HepG2 (cell line): ENCODE measurements around the gene MRPL43. TPM values are rescaled to one million over a fixed set of nuclear protein-coding genes. Genes with fewer than 3 reads are reported as not detected.

Experiments
- BRD4 ChIP-seq: sonication (generic); formaldehyde crosslinking; IDR thresholded peaks from 2 replicates; pipeline ENCODE4 v1.4.0; 2020; ENCODE audit warnings: missing genetic modification reagents
- EED ChIP-seq: sonication (generic); formaldehyde crosslinking; IDR thresholded peaks from 2 replicates; pipeline ENCODE4 v1.5.0; 2020; ENCODE audit warnings: mild to moderate bottlenecking, missing genetic modification reagents
- HNF1A ChIP-seq, 2 experiments: sonication (generic) in 1 of 2; formaldehyde crosslinking in 1 of 2; IDR thresholded peaks; 2 replicates each; pipeline versions ENCODE4 v1.4.0 to v1.6.1; 2016 to 2020; ENCODE audit warnings: borderline replicate concordance in 1 of 2, low read depth in 1 of 2, mild to moderate bottlenecking in 1 of 2, missing genetic modification reagents in 1 of 2
- MZF1 ChIP-seq: sonication (generic); formaldehyde crosslinking; IDR thresholded peaks from 2 replicates; pipeline ENCODE4 v1.8.1; 2023; ENCODE audit warnings: mild to moderate bottlenecking, missing genetic modification reagents, borderline replicate concordance
- PBX2 ChIP-seq: IDR thresholded peaks from 2 replicates; pipeline ENCODE4 v1.6.1; 2016; ENCODE audit warnings: control low read depth
- RFXANK ChIP-seq: IDR thresholded peaks from 2 replicates; pipeline ENCODE4 v1.6.1; 2016
- SETDB1 ChIP-seq: sonication (generic); formaldehyde crosslinking; IDR thresholded peaks from 2 replicates; pipeline ENCODE4 v1.5.1; 2020; ENCODE audit warnings: missing genetic modification reagents, mild to moderate bottlenecking, borderline replicate concordance
- SMAD3 ChIP-seq: sonication (generic); formaldehyde crosslinking; IDR thresholded peaks from 2 replicates; pipeline ENCODE4 v1.4.0; 2020; ENCODE audit warnings: missing genetic modification reagents
- SMC3 ChIP-seq: IDR thresholded peaks from 2 replicates; pipeline ENCODE4 v1.6.1; 2011; ENCODE audit warnings: low read length, improper control_type of control experiment
- THAP9 ChIP-seq: sonication (generic); formaldehyde crosslinking; IDR thresholded peaks from 2 replicates; pipeline ENCODE4; 2020; ENCODE audit warnings: missing genetic modification reagents, mild to moderate bottlenecking, borderline replicate concordance
- TRIM24 ChIP-seq: sonication (generic); formaldehyde crosslinking; IDR thresholded peaks from 2 replicates; pipeline ENCODE4 v1.8.0; 2022; ENCODE audit warnings: mild to moderate bottlenecking, missing genetic modification reagents
- ZBTB37 ChIP-seq: sonication (generic); formaldehyde crosslinking; IDR thresholded peaks from 2 replicates; pipeline ENCODE4 v1.4.0; 2020; ENCODE audit warnings: mild to moderate bottlenecking, missing genetic modification reagents
- ZBTB43 ChIP-seq: sonication (generic); formaldehyde crosslinking; conservative IDR thresholded peaks from 2 replicates; pipeline ENCODE4 v1.4.0; 2020; ENCODE audit warnings: missing genetic modification reagents
- ZFP1 ChIP-seq: IDR thresholded peaks from 2 replicates; pipeline ENCODE4 v1.6.1; 2016
- ZFP36 ChIP-seq: fragments of 150-350 bp; IDR thresholded peaks from 2 replicates; pipeline ENCODE4 v1.6.1; 2018; ENCODE audit warnings: borderline replicate concordance, low read length, low read depth; ENCODE audit not compliant: partially characterized antibody
- ZNF256 ChIP-seq: sonication (generic); formaldehyde crosslinking; conservative IDR thresholded peaks from 2 replicates; pipeline ENCODE4 v1.4.0; 2020; ENCODE audit warnings: missing genetic modification reagents
- ZNF780A ChIP-seq: sonication (generic); formaldehyde crosslinking; IDR thresholded peaks from 2 replicates; pipeline ENCODE4 v1.8.0; 2022; ENCODE audit warnings: mild to moderate bottlenecking, missing genetic modification reagents, moderate library complexity
- polyA plus RNA-seq, 8 experiments: library from polyadenylated mRNA; depleted of rRNA in 3 of 8; stranded (reverse) in 7 of 8; unstranded in 1 of 8; fragments of >200 nt; fragmentation: Illumina TruSeq in 4 of 8; extraction: Trizol in 4 of 8; gene quantifications; 2 replicates each; pipeline versions ENCODE4 v1.2.1 to v1.2.3, GENCODE V29; 2011 to 2016; ENCODE audit warnings: low read depth in 4 of 8, missing spikeins in 1 of 8, mixed read lengths in 1 of 8; ENCODE audit not compliant: insufficient read depth in 1 of 8
- total RNA-seq, 5 experiments: library from RNA; depleted of rRNA; stranded (reverse); fragments of >200 nt; fragmentation: Illumina TruSeq; extraction: Trizol; gene quantifications; 2 replicates each; pipeline ENCODE4 v1.2.3, GENCODE V29; 2016; ENCODE audit warnings: low read depth in 1 of 5

Gene MRPL43
- total and polyA plus RNA-seq, 2 of the 13 experiments (the other 11 are each of a cell fraction or from before 2014, with no cell fraction given): 71.0 to 73.7 TPM

GRCh38 chr10:100970914-100971811 is 16.1 kb downstream of the MRPL43 start (continued):
- TF ChIP-seq HNF1A (IDR thresholded peaks at IDR 0.05; ENCODE audit: low read depth) (peak; percentile 97), HNF1A (CRISPR knock-in tag; IDR thresholded peaks at IDR 0.05; ENCODE audit: borderline replicate concordance) (peak; percentile 98), ZNF780A (0 out of 2 replicates have a peak, but pooled peaks have one; percentile 51), EED (CRISPR knock-in tag) (0 out of 2 replicates have a peak, but pooled peaks have one; percentile 5), ZFP36 (no peak), PBX2 (CRISPR knock-in tag) (no peak), RFXANK (CRISPR knock-in tag) (no peak), BRD4 (no peak; the same call in 1 of the 2 replicates), SMAD3 (CRISPR knock-in tag) (no peak; the same call in 1 of the 2 replicates), ZBTB37 (CRISPR knock-in tag) (no peak), ZNF256 (CRISPR knock-in tag) (no peak), TRIM24 (no peak), MZF1 (CRISPR knock-in tag) (no peak), SETDB1 (CRISPR knock-in tag) (no peak), ZBTB43 (peak; percentile 100), THAP9 (CRISPR knock-in tag) (no peak), ZFP1 (CRISPR knock-in tag) (no peak), SMC3 (peak; percentile 10; the same call in 1 of the 2 replicates)
